Fibroblast of lung (primary cell): ENCODE results near the gene KRTAP4-1.
"Not testable (repeated sequence)": the region's sequence is repeated elsewhere in the genome, so short reads cannot be mapped to it uniquely, and the experiment has no call there.

ENCODE experiments used
- EZH2 ChIP-seq: IDR thresholded peaks from 2 replicates; pipeline ENCODE4 v1.5.1; 2012; ENCODE audit warnings: low read length, control low read depth, mild to moderate bottlenecking; ENCODE audit errors: missing control alignments
- TF ChIP-seq, protein P1 (sequence below), 2 donors: IDR thresholded peaks in 1 of 2; conservative IDR thresholded peaks in 1 of 2; 1 replicate in 1 of 2; 2 replicates in 1 of 2; pipeline ENCODE4 v1.5.1; 2011 to 2012; ENCODE audit warnings: low read length in 2 of 2, control low read depth in 1 of 2, inconsistent platforms in 1 of 2, low read depth in 1 of 2, mild to moderate bottlenecking in 1 of 2

DNA sequence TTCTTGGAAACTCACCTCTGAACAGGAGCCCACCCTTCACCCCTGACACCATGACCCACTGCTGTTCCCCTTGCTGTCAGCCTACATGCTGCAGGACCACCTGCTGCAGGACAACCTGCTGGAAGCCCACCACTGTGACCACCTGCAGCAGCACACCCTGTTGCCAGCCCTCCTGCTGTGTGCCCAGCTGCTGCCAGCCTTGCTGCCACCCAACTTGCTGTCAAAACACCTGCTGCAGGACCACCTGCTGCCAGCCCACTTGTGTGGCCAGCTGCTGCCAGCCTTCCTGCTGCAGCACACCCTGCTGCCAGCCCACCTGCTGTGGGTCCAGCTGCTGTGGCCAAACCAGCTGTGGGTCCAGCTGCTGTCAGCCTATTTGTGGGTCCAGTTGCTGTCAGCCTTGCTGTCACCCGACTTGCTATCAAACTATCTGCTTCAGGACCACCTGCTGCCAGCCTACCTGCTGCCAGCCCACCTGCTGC, 5.2 kb upstream of the KRTAP4-1 start, which contains the start of gene KRTAP9-1:
- TF ChIP-seq, protein P1, sequence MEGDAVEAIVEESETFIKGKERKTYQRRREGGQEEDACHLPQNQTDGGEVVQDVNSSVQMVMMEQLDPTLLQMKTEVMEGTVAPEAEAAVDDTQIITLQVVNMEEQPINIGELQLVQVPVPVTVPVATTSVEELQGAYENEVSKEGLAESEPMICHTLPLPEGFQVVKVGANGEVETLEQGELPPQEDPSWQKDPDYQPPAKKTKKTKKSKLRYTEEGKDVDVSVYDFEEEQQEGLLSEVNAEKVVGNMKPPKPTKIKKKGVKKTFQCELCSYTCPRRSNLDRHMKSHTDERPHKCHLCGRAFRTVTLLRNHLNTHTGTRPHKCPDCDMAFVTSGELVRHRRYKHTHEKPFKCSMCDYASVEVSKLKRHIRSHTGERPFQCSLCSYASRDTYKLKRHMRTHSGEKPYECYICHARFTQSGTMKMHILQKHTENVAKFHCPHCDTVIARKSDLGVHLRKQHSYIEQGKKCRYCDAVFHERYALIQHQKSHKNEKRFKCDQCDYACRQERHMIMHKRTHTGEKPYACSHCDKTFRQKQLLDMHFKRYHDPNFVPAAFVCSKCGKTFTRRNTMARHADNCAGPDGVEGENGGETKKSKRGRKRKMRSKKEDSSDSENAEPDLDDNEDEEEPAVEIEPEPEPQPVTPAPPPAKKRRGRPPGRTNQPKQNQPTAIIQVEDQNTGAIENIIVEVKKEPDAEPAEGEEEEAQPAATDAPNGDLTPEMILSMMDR (conservative IDR thresholded peaks at IDR 0.05 in 1 of 2, IDR thresholded peaks at IDR 0.05 in 1 of 2; ENCODE audit: low read depth in 1 of 2, low read length in 2 of 2), result not testable (repeated sequence)
- TF ChIP-seq EZH2, result not testable (repeated sequence)
